Activated CD4-positive, alpha-beta T cell treated with anti-CD3 and anti-CD28 coated beads, Interleukin-10, Interleukin-2, amounts not matched to agents 100 ng/mL and 50 ng/mL, durations not matched to agents 16 hours and 8 hours (primary cell): ENCODE data around the gene ZNF778.

ENCODE experiments used
- DNase-seq: peaks from one replicate; pipeline ENCODE4 v3.0.0-alpha.2; 2020

ZNF778 gene

GRCh38 chr16:89217388-89218191 is at the start of gene ZNF778:
Gene ZNF778 (plus strand): TSS chr16:89217703. CDS start chr16:89221128, 3,425 bp downstream.
- peak; percentile 87 for DNase-seq

GRCh38 chr16:89168381-89169189 is 48.9 kb upstream of the ZNF778 start:
- DNase-seq, result no peak

- no peak for DNase-seq
Measured at GRCh38 chr16:89169778-89170177, 47.7 kb upstream of the ZNF778 start.

GRCh38 chr16:89170346-89171215 is 46.9 kb upstream of the ZNF778 start:
- DNase-seq, result peak; percentile 26

GRCh38 chr16:89171216-89172170 is 46.0 kb upstream of the ZNF778 start, which contains the start of gene CDH15:
Gene CDH15 (plus strand): TSS chr16:89171748. CDS start chr16:89171832, 84 bp downstream.
- peak; percentile 98 for DNase-seq

GRCh38 chr16:89172171-89172527 is 45.4 kb upstream of the ZNF778 start:
- DNase-seq, result no peak

- no peak for DNase-seq
Measured at GRCh38 chr16:89172528-89173173, 44.9 kb upstream of the ZNF778 start.

- no peak for DNase-seq
Measured at GRCh38 chr16:89173174-89173921, 44.2 kb upstream of the ZNF778 start.

- DNase-seq, result no peak
Measured at GRCh38 chr16:89174055-89174827, 43.3 kb upstream of the ZNF778 start.

GRCh38 chr16:89174877-89175276 is 42.6 kb upstream of the ZNF778 start:
- DNase-seq, result no peak

GRCh38 chr16:89175280-89176146 is 42.0 kb upstream of the ZNF778 start:
- no peak for DNase-seq

GRCh38 chr16:89176147-89176690 is 41.3 kb upstream of the ZNF778 start:
- DNase-seq, result no peak

- DNase-seq, result no peak
Measured at GRCh38 chr16:89176717-89177116, 40.8 kb upstream of the ZNF778 start.

- no peak for DNase-seq
Measured at GRCh38 chr16:89177501-89177900, 40.0 kb upstream of the ZNF778 start.

- no peak for DNase-seq
Measured at GRCh38 chr16:89178453-89179147, 38.9 kb upstream of the ZNF778 start.

- no peak for DNase-seq
Measured at GRCh38 chr16:89179148-89179484, 38.4 kb upstream of the ZNF778 start.

- DNase-seq, result no peak
Measured at GRCh38 chr16:89179656-89180315, 37.7 kb upstream of the ZNF778 start.
